ENCODE results near the gene SLC35F1. TPM values are rescaled to one million over a fixed set of nuclear protein-coding genes. Genes with fewer than 3 reads are reported as not detected.

Gene SLC35F1
- total and polyA plus RNA-seq, 10 of the 15 experiments (the other 5 are each of a cell fraction or from before 2014, with no cell fraction given): 0.01 TPM; not detected in 9

DNA sequence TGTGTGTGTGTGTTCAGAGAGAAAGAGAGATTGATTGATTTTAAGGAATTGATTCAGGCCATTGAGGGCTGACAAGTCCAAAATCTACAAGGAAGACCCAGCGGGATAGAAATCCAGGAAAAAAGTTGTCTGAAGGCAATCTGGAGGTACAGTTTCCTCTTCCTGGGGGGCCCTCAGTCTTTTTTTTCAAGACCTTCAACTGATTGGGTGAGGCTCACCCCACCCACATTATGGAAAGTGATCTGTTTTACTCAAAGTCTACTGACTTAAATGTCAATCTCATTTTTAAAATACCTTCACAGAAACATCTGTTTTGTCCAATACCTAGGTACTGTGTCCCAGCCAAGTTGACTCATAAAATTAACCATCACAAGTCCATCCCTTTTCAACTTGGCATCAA is 398.0 kb downstream of the SLC35F1 start:
- ChIA-PET CTCF (no interaction called here), POLR2A (no interaction called here), RAD21 (ENCODE audit: unreplicated experiment) (no interaction called here), SMC1A (ENCODE audit: uncharacterized antibody, unreplicated experiment) (no interaction called here)
- FAIRE-seq (no peak), DNase-seq (ENCODE audit: low read depth, low spot score) (no peak), ATAC-seq (no peak)
- intact Hi-C loops (cut with micrococcal nuclease; ENCODE audit: unreplicated experiment) (no loop called here), in situ Hi-C loops (cut with MboI) (no loop called here)
- H3K27me3 ChIP-seq (replicated peaks in 1 of 2; ENCODE audit: control insufficient read depth in 2 of 2, insufficient read depth in 2 of 2, low read length in 1 of 2): no peaks in the 10 kb centered on the region
- no peak overlapping the region for H3K9ac ChIP-seq (ENCODE audit: control insufficient read depth, insufficient read depth, low read length)
- no TSS peak for BruUV-seq (replicated peaks)
- no peaks in the 10 kb centered on the region for H3K36me3 ChIP-seq (ENCODE audit: control insufficient read depth in 2 of 2, insufficient read depth in 2 of 2, low read length in 1 of 2)
- no peaks in the 10 kb centered on the region for H4K20me1 ChIP-seq (ENCODE audit: control insufficient read depth, insufficient read depth)
- H3K4me3 ChIP-seq: no peak overlapping the region
- no peaks in the 10 kb centered on the region for H3K9me3 ChIP-seq (replicated peaks; ENCODE audit: control insufficient read depth, insufficient read depth, low read length)
- H3K4me1 ChIP-seq (ENCODE audit: control insufficient read depth, insufficient read depth, low read length): no peaks in the 10 kb centered on the region
- no peak overlapping the region for H2AFZ ChIP-seq (ENCODE audit: control insufficient read depth, low read depth, low read length)
- WGBS (ENCODE audit: insufficient coverage, insufficient replicate concordance, low lambda C conversion rate, missing lambda C conversion rate): 43% methylated on average over 1 of the region's 1 CpG
- no peak overlapping the region for H3K27ac ChIP-seq (ENCODE audit: control insufficient read depth, insufficient read depth)
- TF ChIP-seq ASH2L (IDR thresholded peaks at IDR 0.05; ENCODE audit: borderline replicate concordance, low read depth) (no peak), TCF12 (IDR thresholded peaks at IDR 0.05; ENCODE audit: low read depth, low read length) (no peak)
- TF ChIP-seq, protein P1, sequence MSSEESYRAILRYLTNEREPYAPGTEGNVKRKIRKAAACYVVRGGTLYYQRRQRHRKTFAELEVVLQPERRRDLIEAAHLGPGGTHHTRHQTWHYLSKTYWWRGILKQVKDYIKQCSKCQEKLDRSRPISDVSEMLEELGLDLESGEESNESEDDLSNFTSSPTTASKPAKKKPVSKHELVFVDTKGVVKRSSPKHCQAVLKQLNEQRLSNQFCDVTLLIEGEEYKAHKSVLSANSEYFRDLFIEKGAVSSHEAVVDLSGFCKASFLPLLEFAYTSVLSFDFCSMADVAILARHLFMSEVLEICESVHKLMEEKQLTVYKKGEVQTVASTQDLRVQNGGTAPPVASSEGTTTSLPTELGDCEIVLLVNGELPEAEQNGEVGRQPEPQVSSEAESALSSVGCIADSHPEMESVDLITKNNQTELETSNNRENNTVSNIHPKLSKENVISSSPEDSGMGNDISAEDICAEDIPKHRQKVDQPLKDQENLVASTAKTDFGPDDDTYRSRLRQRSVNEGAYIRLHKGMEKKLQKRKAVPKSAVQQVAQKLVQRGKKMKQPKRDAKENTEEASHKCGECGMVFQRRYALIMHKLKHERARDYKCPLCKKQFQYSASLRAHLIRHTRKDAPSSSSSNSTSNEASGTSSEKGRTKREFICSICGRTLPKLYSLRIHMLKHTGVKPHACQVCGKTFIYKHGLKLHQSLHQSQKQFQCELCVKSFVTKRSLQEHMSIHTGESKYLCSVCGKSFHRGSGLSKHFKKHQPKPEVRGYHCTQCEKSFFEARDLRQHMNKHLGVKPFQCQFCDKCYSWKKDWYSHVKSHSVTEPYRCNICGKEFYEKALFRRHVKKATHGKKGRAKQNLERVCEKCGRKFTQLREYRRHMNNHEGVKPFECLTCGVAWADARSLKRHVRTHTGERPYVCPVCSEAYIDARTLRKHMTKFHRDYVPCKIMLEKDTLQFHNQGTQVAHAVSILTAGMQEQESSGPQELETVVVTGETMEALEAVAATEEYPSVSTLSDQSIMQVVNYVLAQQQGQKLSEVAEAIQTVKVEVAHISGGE (CRISPR knock-in tag; IDR thresholded peaks at IDR 0.05): no peak
- no peaks in the 10 kb centered on the region for H3K79me2 ChIP-seq (ENCODE audit: control insufficient read depth, insufficient read depth, low read length)
- no peak overlapping the region for H3K4me2 ChIP-seq (ENCODE audit: control insufficient read depth, insufficient read depth)
